ENCODE data around the gene VEZF1.

VEZF1 gene

GRCh38 chr17:57987581-57988300 lies at the start of gene VEZF1:
Gene VEZF1, minus strand, starts transcription at chr17:57988254. Its CDS starts 143 bp downstream, at chr17:57988111.
- peak; percentile 67 to 72 for DNase-seq (ENCODE audit: low read depth in 2 of 2)

- DNase-seq (ENCODE audit: low read depth in 2 of 2), result no peak
Measured at GRCh38 chr17:58032691-58033415, 44.8 kb upstream of the VEZF1 start.

- no peak for DNase-seq (ENCODE audit: low read depth in 2 of 2)
Measured at GRCh38 chr17:58028578-58028977, 40.5 kb upstream of the VEZF1 start.

- no peak for DNase-seq (ENCODE audit: low read depth in 2 of 2)
Measured at GRCh38 chr17:58020401-58020800, 32.3 kb upstream of the VEZF1 start.

GRCh38 chr17:58019521-58019920 lies 31.5 kb upstream of the VEZF1 start:
- no peak for DNase-seq (ENCODE audit: low read depth in 2 of 2)

- no peak for DNase-seq (ENCODE audit: low read depth in 2 of 2)
Measured at GRCh38 chr17:58019039-58019438, 31.0 kb upstream of the VEZF1 start.

GRCh38 chr17:58010067-58010799 lies 22.2 kb upstream of the VEZF1 start:
- no peak for DNase-seq (ENCODE audit: low read depth in 2 of 2)

- DNase-seq (ENCODE audit: low read depth in 2 of 2), result no peak
Measured at GRCh38 chr17:58007781-58008706, 20.0 kb upstream of the VEZF1 start.

- peak; percentile 94 to 96 for DNase-seq (ENCODE audit: low read depth in 2 of 2)
Measured at GRCh38 chr17:58006924-58007780, 19.1 kb upstream of the VEZF1 start, which contains the start of gene SRSF1. Gene SRSF1, minus strand, starts transcription at chr17:58007246. Its CDS starts 109 bp downstream, at chr17:58007137.

GRCh38 chr17:58006560-58006923 lies 18.5 kb upstream of the VEZF1 start:
- peak; percentile 57 to 64 for DNase-seq (ENCODE audit: low read depth in 2 of 2)

GRCh38 chr17:58005728-58006559 lies 17.9 kb upstream of the VEZF1 start:
- DNase-seq (ENCODE audit: low read depth in 2 of 2), result no peak

GRCh38 chr17:58005031-58005727 lies 17.1 kb upstream of the VEZF1 start:
- DNase-seq (ENCODE audit: low read depth in 2 of 2), result no peak

- DNase-seq (ENCODE audit: low read depth in 2 of 2), result no peak
Measured at GRCh38 chr17:58004060-58004459, 16.0 kb upstream of the VEZF1 start.

- no peak for DNase-seq (ENCODE audit: low read depth in 2 of 2)
Measured at GRCh38 chr17:58002973-58003372, 14.9 kb upstream of the VEZF1 start.

GRCh38 chr17:58002154-58002948 lies 14.3 kb upstream of the VEZF1 start:
- no peak for DNase-seq (ENCODE audit: low read depth in 2 of 2)

- DNase-seq (ENCODE audit: low read depth in 2 of 2), result no peak
Measured at GRCh38 chr17:58001461-58002124, 13.5 kb upstream of the VEZF1 start.

GRCh38 chr17:57999496-58000017 lies 11.5 kb upstream of the VEZF1 start:
- DNase-seq (ENCODE audit: low read depth in 2 of 2), result no peak
